ENCODE measurements around the gene NSD2. TPM values are rescaled to one million over a fixed set of nuclear protein-coding genes. Genes with fewer than 3 reads are reported as not detected.

Gene NSD2
- total RNA-seq, 1 experiment from 2014 or later = 128 TPM

- Mint-ChIP-seq H3K36me3 (peaks cover 43% of the 10 kb centered on the region), H3K9me3 (no peaks in the 10 kb centered on the region), H3K27me3 (ENCODE audit: low read depth) (no peaks in the 10 kb centered on the region), H3K27ac (no peak overlapping the region), H3K4me1 (peaks cover 4% of the 10 kb centered on the region), H3K4me3 (no peak overlapping the region)
- no peak for DNase-seq (ENCODE audit: low spot score)
- ChIA-PET CTCF (interaction anchor here (0.7 to 1.0 kb wide), 2 partner anchors 224 to 256 kb away, joined by 3 to 7 read pairs; no protein-coding TSS in a partner anchor), POLR2A (no interaction called here)
- no peak for TF ChIP-seq AFF4 (CRISPR knock-in tag; IDR thresholded peaks at IDR 0.05; ENCODE audit: borderline replicate concordance)
- TF ChIP-seq PRDM15 (CRISPR knock-in tag; IDR thresholded peaks at IDR 0.05) = no peak
- no peak for TF ChIP-seq E2F5 (CRISPR knock-in tag; IDR thresholded peaks at IDR 0.05)
- TF ChIP-seq ZNF317 (CRISPR knock-in tag; IDR thresholded peaks at IDR 0.05; ENCODE audit: borderline replicate concordance, low read depth) = no peak
- no peak for TF ChIP-seq KAT7 (CRISPR knock-in tag; IDR thresholded peaks at IDR 0.05; ENCODE audit: borderline replicate concordance)
- TF ChIP-seq GABPB1 (CRISPR knock-in tag; IDR thresholded peaks at IDR 0.05) = no peak
- TF ChIP-seq ZNF423 (CRISPR knock-in tag; IDR thresholded peaks at IDR 0.05) = no peak
- TF ChIP-seq IRF2 (CRISPR knock-in tag; IDR thresholded peaks at IDR 0.05; ENCODE audit: borderline replicate concordance, low read depth) = no peak
- no peak for TF ChIP-seq FOXP4 (CRISPR knock-in tag; IDR thresholded peaks at IDR 0.05)
- no peak for TF ChIP-seq MAX (CRISPR knock-in tag; IDR thresholded peaks at IDR 0.05)
- TF ChIP-seq NFATC4 (CRISPR knock-in tag; IDR thresholded peaks at IDR 0.05) = no peak
- no peak for TF ChIP-seq TP53 (CRISPR knock-in tag; IDR thresholded peaks at IDR 0.05)
- TF ChIP-seq RELA (CRISPR knock-in tag; IDR thresholded peaks at IDR 0.05; ENCODE audit: borderline replicate concordance) = no peak
- ATAC-seq = peak; percentile 68
Observed at GRCh38 chr4:1964443-1964842, 93.2 kb downstream of the NSD2 start.

GRCh38 chr4:1964971-1965370, 93.8 kb downstream of the NSD2 start:
- ATAC-seq (no peak), DNase-seq (ENCODE audit: low spot score) (no peak)
- TF ChIP-seq NR1H2 (CRISPR knock-in tag; IDR thresholded peaks at IDR 0.05) (no peak), ZBTB21 (CRISPR knock-in tag; IDR thresholded peaks at IDR 0.05; ENCODE audit: borderline replicate concordance) (no peak), JUN (CRISPR knock-in tag; IDR thresholded peaks at IDR 0.05) (no peak)
- H3K9me3 Mint-ChIP-seq = no peaks in the 10 kb centered on the region
- no peak overlapping the region for H3K27ac Mint-ChIP-seq
- CTCF ChIA-PET = interaction anchor here (0.7 to 1.0 kb wide), 2 partner anchors 223 to 255 kb away, joined by 3 to 7 read pairs; no protein-coding TSS in a partner anchor
- peaks cover 40% of the 10 kb centered on the region for H3K36me3 Mint-ChIP-seq
- POLR2A ChIA-PET = no interaction called here
- no peaks in the 10 kb centered on the region for H3K27me3 Mint-ChIP-seq (ENCODE audit: low read depth)
- peaks cover 4% of the 10 kb centered on the region for H3K4me1 Mint-ChIP-seq
- H3K4me3 Mint-ChIP-seq = no peak overlapping the region

Measured in WTC11 (cell line).